OCI-LY7 (cell line): ENCODE measurements around the gene KMT2A.

Experiments
- CTCF ChIP-seq: fragments of 200-600 bp; sonication (generic); conservative IDR thresholded peaks from 2 replicates; pipeline ENCODE4 v1.5.1; 2014; ENCODE audit warnings: mild to moderate bottlenecking, antibody characterized with exemption, low read length, moderate library complexity, mixed read lengths
- EZH2phosphoT487 ChIP-seq: fragments of 200-600 bp; sonication (generic); IDR thresholded peaks from 2 replicates; pipeline ENCODE4 v1.6.1; 2018; ENCODE audit warnings: low read depth, borderline replicate concordance, mild to moderate bottlenecking, mixed run types, antibody characterized with exemption, low read length, moderate library complexity, mixed read lengths

GRCh38 chr11:118532091-118532490, 95.8 kb downstream of the KMT2A start:
- TF ChIP-seq EZH2phosphoT487 (no peak), CTCF (no peak)
